ENCODE measurements around the gene MYL12A.
"Not testable (repeated sequence)": the region's sequence is repeated elsewhere in the genome, so short reads cannot be mapped to it uniquely, and the experiment has no call there.

MYL12A gene

DNA sequence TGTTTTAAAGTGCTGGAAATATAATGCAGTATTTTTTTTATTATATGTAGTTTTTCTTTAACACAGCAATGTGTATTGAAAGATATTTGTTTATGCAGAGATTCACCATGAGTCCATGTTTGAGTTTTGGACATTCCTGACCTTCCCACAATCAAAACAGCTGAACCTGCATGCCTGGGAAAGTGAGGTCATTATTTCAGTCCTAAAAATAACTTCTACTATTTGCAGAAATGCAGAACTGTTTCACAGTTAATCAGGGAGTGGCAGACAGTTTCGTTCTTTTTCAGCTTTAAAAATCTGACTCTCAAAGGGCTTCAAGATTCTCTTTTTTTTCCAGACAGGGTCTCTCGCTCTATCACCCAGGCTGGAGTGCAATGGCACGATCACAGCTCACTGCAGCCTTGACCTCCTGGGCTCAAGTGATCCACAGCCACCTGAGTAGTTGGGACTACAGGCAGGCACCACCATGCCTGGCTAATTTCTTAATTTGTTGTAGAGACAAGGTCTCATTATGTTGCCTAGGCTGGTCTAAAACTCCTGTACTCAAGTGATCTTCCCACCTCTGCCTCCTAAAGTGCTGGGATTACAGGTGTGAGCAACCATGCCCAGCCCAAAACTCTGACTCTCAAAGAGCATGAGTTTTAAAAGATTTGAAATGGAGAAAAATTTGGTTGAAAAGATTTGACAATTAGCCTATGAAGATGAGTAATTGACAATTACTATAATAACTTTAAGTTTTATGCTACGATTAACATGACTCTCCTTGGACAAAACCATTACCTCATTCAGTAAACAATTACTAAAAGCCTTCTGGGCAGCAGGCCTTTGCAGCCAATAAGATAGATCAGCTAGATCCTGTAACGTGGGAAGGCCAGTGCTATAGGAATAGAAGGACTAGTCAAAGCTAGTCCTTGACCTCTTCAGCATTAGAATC is 9.4 kb downstream of the MYL12A start:
- no peak for DNase-seq

GRCh38 chr18:3257627-3258120 is 10.1 kb downstream of the MYL12A start:
- no peak for DNase-seq

DNA sequence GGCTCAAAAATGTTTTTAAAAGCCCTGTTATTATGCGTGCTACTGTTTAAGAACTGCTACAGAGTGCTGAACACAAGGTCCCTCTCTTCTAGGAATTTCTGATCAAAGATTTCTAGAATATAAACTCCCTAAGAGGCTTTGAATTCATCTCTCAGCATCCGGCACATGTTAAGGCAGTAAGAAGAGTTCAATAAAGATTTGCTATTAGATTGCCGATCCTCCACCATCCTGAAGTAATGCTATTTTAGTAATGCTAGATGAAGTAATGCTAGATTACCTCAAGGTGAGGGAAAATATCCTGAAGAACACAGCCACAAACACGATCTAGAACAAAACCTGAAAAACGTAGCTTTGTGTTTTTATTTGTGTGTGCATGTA is 13.4 kb downstream of the MYL12A start:
- no peak for DNase-seq

DNA sequence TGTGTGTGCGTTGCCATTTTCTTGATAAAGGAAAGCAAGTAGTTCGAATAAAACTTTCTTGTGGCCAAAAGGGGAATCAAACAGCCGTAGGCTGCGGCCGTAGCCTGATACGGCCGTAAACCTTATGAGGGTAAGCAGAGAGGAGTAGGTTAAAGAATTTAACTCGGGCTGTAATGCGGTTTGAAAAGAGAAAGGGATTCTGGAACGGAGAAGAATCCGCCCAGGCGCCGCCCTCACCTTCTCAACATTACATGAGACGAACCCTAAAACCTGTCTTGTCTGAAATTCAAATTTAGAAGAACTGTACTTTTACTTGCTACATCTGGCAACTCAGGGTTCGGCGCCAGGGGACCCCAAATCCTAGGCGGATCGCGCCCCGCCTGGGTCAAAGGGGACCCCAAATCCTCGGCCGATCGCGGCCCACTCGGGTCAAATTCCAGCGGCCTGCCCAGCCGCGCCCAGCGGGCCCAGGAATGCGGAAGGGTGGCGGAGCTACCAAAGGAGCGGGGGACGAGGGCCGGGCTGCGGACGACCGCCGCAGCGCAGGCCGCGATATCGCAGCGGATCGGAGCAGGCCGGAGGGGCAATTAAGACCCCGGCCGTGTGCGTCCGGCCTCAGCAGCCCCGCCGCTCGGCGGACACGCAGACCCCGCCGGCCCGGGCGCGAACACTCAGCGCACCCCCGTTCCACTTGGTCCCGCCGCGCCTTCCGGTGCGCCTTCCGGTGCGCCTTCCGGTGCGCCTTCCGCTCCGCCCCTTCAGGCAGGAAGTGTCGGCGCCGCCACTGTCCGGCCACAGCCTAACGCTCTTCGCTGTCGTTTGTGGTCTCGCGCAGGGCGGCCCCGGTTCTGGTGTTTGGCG is 14.0 kb downstream of the MYL12A start, which contains the start of gene MYL12B:
Gene MYL12B, plus strand, starts transcription at position 761 of the 861 bp plus-strand sequence. CDS start 10,766 bp downstream, outside the sequence.
- DNase-seq: peak; percentile 31 to 80

DNA sequence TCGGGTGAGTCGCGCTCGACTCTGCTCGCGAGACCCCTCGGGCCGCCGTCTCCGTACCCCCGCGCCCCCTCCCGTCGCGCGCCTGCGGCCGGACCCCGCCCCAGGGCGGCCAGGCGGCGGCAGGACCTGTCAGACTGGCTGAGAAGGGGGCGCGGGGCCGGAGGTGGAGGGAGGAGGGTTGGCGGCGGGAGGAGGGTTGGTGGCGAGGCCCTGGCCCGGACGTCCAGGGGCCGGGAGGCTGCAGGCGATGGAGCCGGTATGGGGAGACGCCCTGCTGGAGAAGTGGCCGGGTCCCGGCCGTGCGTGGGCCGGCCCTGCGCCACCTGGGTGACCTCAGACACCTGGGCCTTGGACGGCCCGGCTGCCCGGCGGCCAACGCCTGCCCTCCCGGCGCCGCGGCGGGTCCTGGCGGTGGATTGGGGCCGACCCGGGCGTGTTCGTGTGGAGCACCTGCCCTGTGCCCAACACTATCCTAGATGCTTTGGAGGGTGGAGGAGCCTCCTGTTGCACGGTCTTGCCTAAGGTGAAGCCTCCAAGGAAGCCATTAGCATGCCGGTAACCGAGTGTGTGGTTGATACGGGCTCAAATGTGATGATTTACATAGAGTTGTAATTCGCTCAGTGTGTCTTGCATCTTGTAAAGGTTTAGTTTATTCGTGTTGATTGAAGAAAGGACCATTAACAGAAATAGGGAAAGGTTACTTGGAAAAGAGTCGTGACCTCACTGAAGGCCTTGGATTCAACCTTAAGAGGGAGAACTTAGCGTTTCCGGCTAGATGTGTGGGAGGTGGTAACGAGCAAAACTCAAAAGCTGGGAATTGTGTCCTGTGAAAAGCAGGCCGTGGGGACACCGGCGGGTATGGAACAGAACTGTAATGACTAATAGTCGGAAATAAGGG is 14.9 kb downstream of the MYL12A start:
- peak in 1 of 2 experiments; percentile 32 for DNase-seq

GRCh38 chr18:3263132-3263700 is 15.6 kb downstream of the MYL12A start:
- no peak for DNase-seq

GRCh38 chr18:3264362-3264761 is 16.8 kb downstream of the MYL12A start:
- DNase-seq: no peak

DNA sequence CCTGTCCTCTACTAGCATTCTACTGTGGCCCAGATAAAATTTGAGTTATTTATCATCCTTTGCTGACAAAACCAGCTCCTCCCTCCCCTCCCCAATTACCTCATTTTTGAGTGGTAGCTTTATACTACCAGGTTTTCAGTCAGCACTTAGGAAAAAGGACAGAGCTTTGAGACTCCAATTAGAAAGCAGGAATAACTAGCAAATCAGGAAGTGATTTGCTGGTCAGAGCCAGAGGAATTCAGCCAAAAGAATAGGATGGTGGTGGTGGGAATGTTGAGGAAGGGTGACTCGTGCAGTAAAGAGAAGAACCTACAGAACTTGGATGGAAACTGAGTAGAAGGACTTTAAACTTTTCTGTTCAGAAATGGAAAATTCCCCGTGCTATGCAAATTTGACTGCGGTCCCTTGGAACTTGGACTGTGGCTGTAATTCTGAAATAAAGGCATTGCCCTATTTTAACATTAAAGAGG is 18.0 kb downstream of the MYL12A start:
- no peak for DNase-seq

DNA sequence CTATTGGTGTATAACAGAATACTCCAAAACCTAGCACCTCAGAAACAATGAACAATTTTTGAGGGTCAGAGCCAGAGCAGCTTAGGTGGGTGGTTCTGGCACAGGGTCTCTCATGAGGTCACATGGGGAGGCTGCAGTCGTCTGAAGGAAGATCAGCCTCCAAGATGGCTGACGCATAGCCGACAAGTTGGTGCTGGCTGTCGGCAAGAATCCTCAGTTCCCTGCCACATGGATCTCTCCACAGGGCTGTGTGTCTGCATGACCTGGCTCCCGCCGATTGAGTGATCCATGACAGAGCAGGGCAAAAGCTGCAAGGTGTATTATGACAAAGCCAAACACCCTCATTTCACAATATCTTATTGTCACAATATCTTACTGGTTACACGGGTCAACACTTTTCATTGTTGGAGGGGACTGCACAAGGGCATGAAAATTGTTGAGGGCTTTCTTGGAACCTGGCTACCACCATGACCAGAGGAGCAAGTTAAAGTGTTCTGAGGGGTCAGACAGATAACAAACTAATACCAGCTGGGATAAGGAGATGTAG is 18.5 kb downstream of the MYL12A start:
- DNase-seq: no peak

DNA sequence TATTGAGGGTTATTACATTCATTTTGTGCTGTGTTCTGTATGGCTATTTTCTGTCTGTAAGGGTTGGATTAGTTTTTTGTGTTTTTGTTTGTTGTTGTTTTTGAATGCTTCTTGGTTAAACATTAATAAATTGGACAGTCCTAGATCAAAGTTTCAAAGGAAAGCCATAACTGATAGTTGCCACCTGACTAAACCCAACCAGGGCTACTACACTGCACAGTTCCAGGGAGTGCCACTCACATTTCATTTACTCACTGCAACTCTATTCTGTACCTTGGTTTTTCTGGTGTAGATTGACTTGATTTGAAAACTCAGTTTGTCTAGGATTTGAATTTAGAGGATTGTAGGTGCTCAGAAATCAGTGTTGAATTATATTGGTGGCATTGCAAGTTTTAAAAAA is 20.7 kb downstream of the MYL12A start:
- no peak for DNase-seq

- no peak for DNase-seq
Observed at GRCh38 chr18:3269241-3269913, 21.8 kb downstream of the MYL12A start.

GRCh38 chr18:3269914-3270299 is 22.3 kb downstream of the MYL12A start:
- DNase-seq: no peak

GRCh38 chr18:3273042-3273441 is 25.4 kb downstream of the MYL12A start:
- no peak for DNase-seq

- DNase-seq: not testable (repeated sequence)
Observed at GRCh38 chr18:3277643-3278213, 30.1 kb downstream of the MYL12A start.

DNA sequence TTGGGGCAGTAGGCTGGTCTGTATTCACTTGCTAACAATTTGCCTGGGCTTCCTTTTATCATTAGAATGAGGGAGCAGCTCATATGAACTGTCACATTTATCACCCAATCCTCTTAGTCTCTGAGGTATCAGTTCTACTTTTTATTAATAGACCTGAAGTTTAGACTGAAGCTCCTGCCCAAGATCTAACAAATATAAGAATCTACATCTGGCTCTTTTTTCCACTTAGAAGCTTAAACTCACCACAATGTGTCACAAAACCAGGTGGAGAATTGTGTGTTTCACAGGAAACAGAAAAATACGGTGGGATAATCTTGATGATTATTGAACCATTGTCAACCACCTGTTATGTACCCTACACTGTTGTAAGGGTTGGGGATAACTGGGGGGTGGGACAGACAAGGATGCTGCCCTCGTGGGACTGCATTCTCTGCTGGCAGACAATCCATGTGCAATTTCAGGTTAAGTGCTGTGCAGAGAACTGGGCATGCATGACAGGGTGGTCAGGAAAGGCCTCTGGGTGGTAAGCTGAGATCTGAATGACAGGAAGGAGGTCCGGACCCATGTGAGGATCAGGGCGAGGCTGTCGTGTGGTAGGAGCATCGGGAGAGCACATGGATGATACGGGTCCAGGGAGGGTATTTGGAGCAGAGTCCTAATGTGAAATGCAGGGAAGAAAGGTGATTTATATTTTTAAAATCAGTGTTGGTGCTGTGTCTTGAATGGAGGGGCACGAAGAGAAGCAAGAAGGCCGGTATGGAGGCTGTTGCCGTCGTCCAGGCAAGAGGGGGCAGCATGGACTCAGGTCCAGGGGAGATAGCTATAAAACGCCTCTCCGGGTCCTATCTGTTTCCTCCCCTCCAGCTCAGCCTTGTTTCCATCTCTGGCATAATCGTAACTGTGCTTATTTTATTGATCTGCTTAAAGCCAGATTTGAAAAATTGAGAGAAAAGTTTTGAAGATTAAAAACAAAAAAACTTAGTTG is 31.9 kb downstream of the MYL12A start:
- DNase-seq: no peak

DNA sequence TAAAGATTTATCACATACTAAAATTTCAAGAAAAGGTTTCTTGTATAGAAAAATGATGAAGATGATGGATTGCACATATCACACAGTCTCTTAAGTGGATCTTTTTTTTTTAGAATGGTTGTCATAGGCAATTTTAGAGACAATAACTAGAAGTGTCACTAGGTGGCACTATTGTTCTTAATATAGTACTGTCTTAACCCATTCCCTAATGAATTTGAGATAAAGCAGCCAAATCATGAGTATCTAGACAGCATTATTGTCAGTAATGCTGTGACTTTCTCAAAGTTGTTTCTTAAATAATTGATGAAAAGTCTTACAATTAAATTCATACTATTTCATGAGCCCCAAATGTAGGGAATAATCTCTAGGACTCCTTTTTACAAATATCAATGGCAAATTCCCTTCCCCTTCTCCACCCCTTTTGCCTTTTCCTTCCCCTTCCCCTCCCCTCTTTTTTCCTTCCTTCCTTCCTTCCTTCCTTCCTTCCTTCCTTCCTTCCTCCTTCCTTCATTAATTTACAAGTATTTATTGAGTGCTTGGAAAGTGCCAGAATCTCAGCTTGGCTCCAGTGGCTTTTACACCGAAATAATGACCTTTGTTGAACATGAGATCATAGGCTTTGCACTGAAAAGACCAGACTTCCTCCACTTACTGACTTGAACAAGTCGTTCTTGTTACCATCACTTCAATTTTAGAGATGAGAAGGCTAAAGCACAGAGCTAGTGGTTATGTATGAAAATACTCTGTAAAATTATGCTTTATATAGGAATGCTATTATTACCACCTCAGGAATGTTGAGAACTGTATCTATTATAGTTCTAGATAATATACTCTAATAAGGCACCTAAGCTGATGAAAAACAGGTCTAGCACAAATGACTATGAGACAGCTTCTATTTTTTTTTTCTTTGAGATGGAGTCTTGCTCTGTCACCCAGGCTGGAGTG is 34.1 kb downstream of the MYL12A start:
- peak; percentile 43 to 78 for DNase-seq

- DNase-seq: peak; percentile 56 to 70
Observed at GRCh38 chr18:3283253-3283863, 35.8 kb downstream of the MYL12A start.

GRCh38 chr18:3283908-3284307 is 36.3 kb downstream of the MYL12A start:
- peak; percentile 36 to 51 for DNase-seq
